KMS-11 (cell line): ENCODE results near the gene LOXL4.

ENCODE experiments used
- H2AFZ ChIP-seq: fragments of 200-600 bp; sonication (generic); 2 replicates; pipeline ENCODE4 v1.6.1; 2016; ENCODE audit warnings: antibody characterized with exemption, mixed run types, low read depth
- H3K27ac ChIP-seq: fragments of 200-600 bp; sonication (generic); 2 replicates; pipeline ENCODE4 v1.6.1; 2016; ENCODE audit warnings: mild to moderate bottlenecking, mixed run types
- H3K27me3 ChIP-seq: fragments of 200-600 bp; sonication (generic); 2 replicates; pipeline ENCODE4 v1.6.1; 2017; ENCODE audit warnings: mild to moderate bottlenecking, low read depth, mixed run types, moderate library complexity; ENCODE audit not compliant: insufficient read depth
- H3K36me3 ChIP-seq: fragments of 200-600 bp; sonication (generic); 2 replicates; pipeline ENCODE4 v1.6.1; 2017; ENCODE audit warnings: mild to moderate bottlenecking, mixed run types; ENCODE audit not compliant: insufficient read depth
- H3K4me1 ChIP-seq: fragments of 200-600 bp; sonication (generic); 2 replicates; pipeline ENCODE4 v1.6.1; 2016; ENCODE audit warnings: mild to moderate bottlenecking, low read depth, mixed run types; ENCODE audit not compliant: poor library complexity, severe bottlenecking
- H3K4me2 ChIP-seq: fragments of 200-600 bp; sonication (generic); 2 replicates; pipeline ENCODE4 v1.7.0; 2016; ENCODE audit warnings: mild to moderate bottlenecking, mixed run types
- H3K4me3 ChIP-seq: fragments of 200-600 bp; sonication (generic); IDR thresholded peaks from 2 replicates; pipeline ENCODE4 v1.6.1; 2017; ENCODE audit warnings: low read depth, low read length, mixed read lengths; ENCODE audit not compliant: insufficient read depth
- H3K79me2 ChIP-seq: fragments of 200-600 bp; sonication (generic); 2 replicates; pipeline ENCODE4 v1.6.1; 2016; ENCODE audit warnings: low read depth, mixed run types; ENCODE audit not compliant: insufficient read depth
- H3K9ac ChIP-seq: fragments of 200-600 bp; sonication (generic); 2 replicates; pipeline ENCODE4 v1.6.1; 2016; ENCODE audit warnings: mild to moderate bottlenecking, mixed run types
- H4K20me1 ChIP-seq: fragments of 200-600 bp; sonication (generic); 2 replicates; pipeline ENCODE4 v1.6.1; 2016; ENCODE audit warnings: mild to moderate bottlenecking, mixed run types; ENCODE audit not compliant: insufficient read depth
- TF ChIP-seq, protein P1 (sequence below): fragments of 200-600 bp; sonication (generic); conservative IDR thresholded peaks from 2 replicates; pipeline ENCODE4 v1.6.1; 2017; ENCODE audit warnings: low read depth, mild to moderate bottlenecking, antibody characterized with exemption, low read length, moderate library complexity, mixed read lengths

The LOXL4 gene

GRCh38 chr10:98267069-98267893, 713 bp downstream of the LOXL4 start:
- Histone ChIP-seq H3K9ac (no peak overlapping the region; the same call in 1 of the 2 replicates), H3K4me2 (peak overlapping the region; percentile 54), H3K36me3 (no peaks in the 10 kb centered on the region), H3K27me3 (no peaks in the 10 kb centered on the region), H3K4me1 (peaks cover 7% of the 10 kb centered on the region), H3K27ac (no peak overlapping the region), H2AFZ (peak overlapping the region; percentile 47; the same call in 1 of the 2 replicates), H4K20me1 (no peaks in the 10 kb centered on the region), H3K4me3 (no peak overlapping the region), H3K79me2 (no peaks in the 10 kb centered on the region)
- TF ChIP-seq, protein P1, sequence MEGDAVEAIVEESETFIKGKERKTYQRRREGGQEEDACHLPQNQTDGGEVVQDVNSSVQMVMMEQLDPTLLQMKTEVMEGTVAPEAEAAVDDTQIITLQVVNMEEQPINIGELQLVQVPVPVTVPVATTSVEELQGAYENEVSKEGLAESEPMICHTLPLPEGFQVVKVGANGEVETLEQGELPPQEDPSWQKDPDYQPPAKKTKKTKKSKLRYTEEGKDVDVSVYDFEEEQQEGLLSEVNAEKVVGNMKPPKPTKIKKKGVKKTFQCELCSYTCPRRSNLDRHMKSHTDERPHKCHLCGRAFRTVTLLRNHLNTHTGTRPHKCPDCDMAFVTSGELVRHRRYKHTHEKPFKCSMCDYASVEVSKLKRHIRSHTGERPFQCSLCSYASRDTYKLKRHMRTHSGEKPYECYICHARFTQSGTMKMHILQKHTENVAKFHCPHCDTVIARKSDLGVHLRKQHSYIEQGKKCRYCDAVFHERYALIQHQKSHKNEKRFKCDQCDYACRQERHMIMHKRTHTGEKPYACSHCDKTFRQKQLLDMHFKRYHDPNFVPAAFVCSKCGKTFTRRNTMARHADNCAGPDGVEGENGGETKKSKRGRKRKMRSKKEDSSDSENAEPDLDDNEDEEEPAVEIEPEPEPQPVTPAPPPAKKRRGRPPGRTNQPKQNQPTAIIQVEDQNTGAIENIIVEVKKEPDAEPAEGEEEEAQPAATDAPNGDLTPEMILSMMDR, result no peak

GRCh38 chr10:98266647-98267046, 1.3 kb downstream of the LOXL4 start:
- H2AFZ ChIP-seq, result no peak overlapping the region
- no peaks in the 10 kb centered on the region for H4K20me1 ChIP-seq
- H3K27me3 ChIP-seq, result no peaks in the 10 kb centered on the region
- peaks cover 7% of the 10 kb centered on the region for H3K4me1 ChIP-seq
- TF ChIP-seq, protein P1, result no peak
- no peaks in the 10 kb centered on the region for H3K79me2 ChIP-seq
- no peak overlapping the region for H3K9ac ChIP-seq
- H3K27ac ChIP-seq, result no peak overlapping the region
- H3K36me3 ChIP-seq, result no peaks in the 10 kb centered on the region
- H3K4me3 ChIP-seq, result no peak overlapping the region
- no peak overlapping the region for H3K4me2 ChIP-seq

DNA sequence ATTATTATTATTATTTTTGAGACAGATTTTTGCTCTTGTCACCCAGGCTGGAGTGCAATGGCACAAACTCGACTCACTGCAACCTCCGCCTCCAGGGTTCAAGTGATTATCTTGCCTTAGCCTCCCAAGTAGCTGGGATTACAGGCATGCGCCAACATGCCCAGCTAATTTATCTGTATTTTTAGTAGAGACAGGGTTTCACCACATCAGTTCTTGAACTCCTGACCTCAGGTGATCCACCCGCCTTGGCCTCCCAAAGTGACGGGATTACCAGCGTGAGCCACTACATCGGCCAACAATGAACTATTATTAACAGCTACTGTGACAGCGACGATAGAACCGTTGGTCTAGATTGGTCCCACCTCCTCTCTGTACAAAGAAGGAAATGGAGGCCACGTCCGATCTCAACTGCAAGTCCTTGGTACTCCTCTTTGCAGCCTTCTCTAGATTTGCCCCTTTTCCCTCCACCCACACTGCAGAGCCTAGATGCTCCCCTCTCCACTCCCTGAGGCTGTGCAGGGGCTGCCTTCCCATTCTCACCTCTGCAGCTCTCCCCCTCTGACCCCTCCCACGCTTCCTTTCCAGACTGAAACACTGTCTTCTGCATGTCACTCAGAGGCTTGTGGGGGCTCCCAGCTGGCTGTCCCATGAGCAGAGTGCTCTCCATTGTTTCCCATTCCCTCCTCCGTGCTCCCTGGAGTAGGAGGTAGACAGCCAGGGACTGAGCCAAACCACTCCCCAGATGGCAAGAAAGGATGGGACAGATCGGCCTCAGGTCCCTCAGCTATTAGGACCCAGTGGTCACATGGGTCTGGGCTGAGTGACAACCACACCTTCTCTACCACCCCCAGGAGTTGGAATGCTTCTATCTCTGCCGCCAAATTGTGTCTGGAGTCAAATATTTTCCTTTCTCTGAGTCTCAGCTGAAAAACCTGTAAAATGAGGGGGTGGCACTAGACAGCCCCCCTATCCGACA, 2.3 kb downstream of the LOXL4 start:
- no peak overlapping the region for H3K4me2 ChIP-seq
- no peaks in the 10 kb centered on the region for H3K27me3 ChIP-seq
- no peak overlapping the region for H2AFZ ChIP-seq
- H4K20me1 ChIP-seq, result no peaks in the 10 kb centered on the region
- TF ChIP-seq, protein P1, result no peak
- no peaks in the 10 kb centered on the region for H3K36me3 ChIP-seq
- no peak overlapping the region for H3K27ac ChIP-seq
- no peaks in the 10 kb centered on the region for H3K79me2 ChIP-seq
- H3K4me3 ChIP-seq, result no peak overlapping the region
- H3K9ac ChIP-seq, result no peak overlapping the region
- peaks cover 7% of the 10 kb centered on the region for H3K4me1 ChIP-seq

DNA sequence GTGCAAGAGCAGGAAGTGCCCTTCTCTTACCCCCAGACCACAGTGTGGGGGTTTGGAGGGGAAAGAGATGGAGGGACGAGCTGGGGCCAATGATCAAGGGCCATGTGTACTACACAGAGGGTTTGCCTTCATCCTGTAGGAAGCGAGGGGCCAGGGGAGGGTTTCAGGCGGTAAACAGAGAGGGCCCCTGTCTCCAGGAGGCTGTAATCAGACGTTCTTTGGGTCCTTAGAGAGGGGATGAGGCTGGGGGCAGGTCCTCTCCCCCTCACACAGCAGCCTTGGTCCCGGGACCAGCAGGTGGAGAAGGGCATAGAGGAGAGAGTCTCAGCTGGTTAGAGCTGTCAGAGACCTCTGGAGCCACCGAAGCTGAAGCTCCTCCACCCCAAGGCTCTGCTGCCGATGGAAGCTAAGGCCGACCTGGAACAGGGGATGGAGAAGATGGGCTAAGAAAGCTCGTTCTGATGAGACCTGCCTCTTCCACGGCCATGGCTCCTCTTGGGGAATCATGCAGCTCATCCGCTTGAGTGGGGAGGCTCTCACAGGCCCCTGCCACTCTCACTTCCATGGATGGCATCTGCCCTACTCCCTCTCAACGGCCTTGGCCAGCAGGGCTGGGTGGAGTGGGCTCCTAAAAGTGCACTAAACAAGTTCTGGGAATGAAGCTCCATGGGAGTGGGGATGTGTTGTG, 3.5 kb downstream of the LOXL4 start:
- no peak overlapping the region for H3K9ac ChIP-seq
- H3K4me1 ChIP-seq, result peaks cover 8% of the 10 kb centered on the region
- no peak overlapping the region for H3K4me3 ChIP-seq
- TF ChIP-seq, protein P1, result no peak
- no peaks in the 10 kb centered on the region for H4K20me1 ChIP-seq
- H3K79me2 ChIP-seq, result no peaks in the 10 kb centered on the region
- H3K27ac ChIP-seq, result no peak overlapping the region
- no peaks in the 10 kb centered on the region for H3K27me3 ChIP-seq
- H3K36me3 ChIP-seq, result no peaks in the 10 kb centered on the region
- H2AFZ ChIP-seq, result no peak overlapping the region
- no peak overlapping the region for H3K4me2 ChIP-seq
